ENCODE data around the gene CDKN2A. TPM values are rescaled to one million over a fixed set of nuclear protein-coding genes. Genes with fewer than 3 reads are reported as not detected.

Gene CDKN2A
- total RNA-seq, 1 experiment from 2014 or later = not detected

DNA sequence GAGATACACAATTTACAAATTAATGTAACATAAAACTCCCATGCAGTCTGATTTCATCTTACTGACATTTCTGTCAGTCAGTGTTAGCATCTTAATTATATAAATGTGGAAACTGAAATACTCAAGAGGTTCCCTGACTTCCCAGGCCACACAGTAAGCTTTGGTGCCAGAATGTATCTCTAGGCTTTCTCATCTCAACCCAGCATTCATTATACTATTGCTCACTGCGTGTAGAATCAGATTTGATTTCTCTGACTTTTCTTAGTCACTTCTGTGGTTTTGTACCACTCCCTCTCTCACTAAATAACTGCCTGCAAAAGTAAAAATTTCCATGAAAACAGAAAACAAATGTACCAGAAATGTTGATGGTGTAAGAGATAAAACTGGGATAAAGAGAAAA lies 46.6 kb upstream of the CDKN2A start:
- ChIA-PET POLR2A (no interaction called here), CTCF (no interaction called here)
- Mint-ChIP-seq H3K9me3 (ENCODE audit: unreplicated experiment) (no peaks in the 10 kb centered on the region), H3K36me3 (ENCODE audit: insufficient read depth, unreplicated experiment) (no peaks in the 10 kb centered on the region), H3K27ac (ENCODE audit: low read depth, unreplicated experiment) (no peak overlapping the region), H3K4me1 (ENCODE audit: insufficient read depth, unreplicated experiment) (no peaks in the 10 kb centered on the region), H3K27me3 (ENCODE audit: insufficient read depth, unreplicated experiment) (no peaks in the 10 kb centered on the region), H3K4me3 (ENCODE audit: unreplicated experiment) (no peak overlapping the region)
- TF ChIP-seq, protein P1, sequence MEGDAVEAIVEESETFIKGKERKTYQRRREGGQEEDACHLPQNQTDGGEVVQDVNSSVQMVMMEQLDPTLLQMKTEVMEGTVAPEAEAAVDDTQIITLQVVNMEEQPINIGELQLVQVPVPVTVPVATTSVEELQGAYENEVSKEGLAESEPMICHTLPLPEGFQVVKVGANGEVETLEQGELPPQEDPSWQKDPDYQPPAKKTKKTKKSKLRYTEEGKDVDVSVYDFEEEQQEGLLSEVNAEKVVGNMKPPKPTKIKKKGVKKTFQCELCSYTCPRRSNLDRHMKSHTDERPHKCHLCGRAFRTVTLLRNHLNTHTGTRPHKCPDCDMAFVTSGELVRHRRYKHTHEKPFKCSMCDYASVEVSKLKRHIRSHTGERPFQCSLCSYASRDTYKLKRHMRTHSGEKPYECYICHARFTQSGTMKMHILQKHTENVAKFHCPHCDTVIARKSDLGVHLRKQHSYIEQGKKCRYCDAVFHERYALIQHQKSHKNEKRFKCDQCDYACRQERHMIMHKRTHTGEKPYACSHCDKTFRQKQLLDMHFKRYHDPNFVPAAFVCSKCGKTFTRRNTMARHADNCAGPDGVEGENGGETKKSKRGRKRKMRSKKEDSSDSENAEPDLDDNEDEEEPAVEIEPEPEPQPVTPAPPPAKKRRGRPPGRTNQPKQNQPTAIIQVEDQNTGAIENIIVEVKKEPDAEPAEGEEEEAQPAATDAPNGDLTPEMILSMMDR (IDR thresholded peaks at IDR 0.05; ENCODE audit: unreplicated experiment) = no peak
- intact Hi-C loops (cut with micrococcal nuclease) = no loop called here
- no TSS peak for BruUV-seq (replicated peaks)
- no peak for DNase-seq (ENCODE audit: unreplicated experiment)

DNA sequence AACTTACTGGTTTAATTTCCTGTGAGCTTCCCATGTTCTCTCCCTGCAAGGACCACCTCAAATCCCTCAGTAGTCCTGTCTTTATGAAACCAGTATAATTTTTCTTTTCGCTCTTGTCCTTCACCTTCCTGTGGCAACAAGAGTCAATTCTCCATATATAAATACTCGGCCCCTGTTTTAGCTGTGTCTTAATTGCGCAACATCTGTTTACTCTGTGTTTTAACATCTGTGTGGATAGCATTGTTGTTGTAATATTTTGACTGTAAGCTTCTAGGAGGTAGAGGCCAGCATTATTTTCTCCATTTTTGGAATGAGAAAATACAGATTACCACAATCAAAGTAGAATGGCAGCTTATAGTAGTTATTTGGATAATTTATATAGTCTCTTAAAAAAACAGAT lies 45.1 kb upstream of the CDKN2A start:
- Mint-ChIP-seq H3K4me3 (ENCODE audit: unreplicated experiment) (no peak overlapping the region), H3K9me3 (ENCODE audit: unreplicated experiment) (no peaks in the 10 kb centered on the region), H3K4me1 (ENCODE audit: insufficient read depth, unreplicated experiment) (no peaks in the 10 kb centered on the region), H3K27me3 (ENCODE audit: insufficient read depth, unreplicated experiment) (no peaks in the 10 kb centered on the region), H3K36me3 (ENCODE audit: insufficient read depth, unreplicated experiment) (no peaks in the 10 kb centered on the region), H3K27ac (ENCODE audit: low read depth, unreplicated experiment) (no peak overlapping the region)
- TF ChIP-seq, protein P1 (IDR thresholded peaks at IDR 0.05; ENCODE audit: unreplicated experiment) = no peak
- BruUV-seq (replicated peaks) = no TSS peak
- intact Hi-C loops (cut with micrococcal nuclease) = no loop called here
- ChIA-PET CTCF (no interaction called here), POLR2A (no interaction called here)
- DNase-seq (ENCODE audit: unreplicated experiment) = no peak

DNA sequence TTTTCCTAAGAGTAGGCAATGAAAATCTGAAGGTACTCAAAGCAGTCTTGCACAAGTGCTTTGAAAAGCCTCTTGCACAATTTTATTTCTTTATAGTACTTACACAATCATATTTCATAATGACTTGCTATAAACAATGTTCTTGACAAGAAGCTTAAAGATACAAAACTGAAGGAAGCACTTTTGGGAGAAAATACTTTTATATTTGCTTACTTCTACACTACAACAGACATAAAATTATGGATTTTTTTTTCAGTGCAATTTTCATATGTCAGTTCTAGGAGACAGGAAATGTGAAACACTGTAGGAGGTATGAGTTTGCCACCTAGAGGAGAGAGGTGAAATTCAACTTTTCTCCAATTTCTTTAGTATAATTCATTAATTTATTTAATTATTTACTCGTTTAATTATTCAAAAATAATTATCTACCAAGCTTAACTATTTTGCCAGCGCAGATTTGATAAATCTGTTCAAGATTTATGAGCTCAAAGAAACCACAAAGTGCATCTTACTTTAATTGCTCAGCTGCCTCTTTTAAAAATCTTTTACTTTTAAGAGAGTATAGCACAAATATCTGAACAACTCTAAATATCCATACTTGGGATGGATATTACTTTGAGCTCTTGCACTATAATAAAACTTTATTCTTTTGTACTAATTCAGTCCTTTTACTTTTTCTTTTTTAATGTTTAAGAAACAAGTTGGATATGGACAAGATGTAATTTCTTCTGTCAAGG lies 43.9 kb upstream of the CDKN2A start:
- POLR2A ChIA-PET = no interaction called here
- Mint-ChIP-seq H3K9me3 (ENCODE audit: unreplicated experiment) (no peaks in the 10 kb centered on the region), H3K4me1 (ENCODE audit: insufficient read depth, unreplicated experiment) (no peaks in the 10 kb centered on the region), H3K4me3 (ENCODE audit: unreplicated experiment) (no peak overlapping the region), H3K36me3 (ENCODE audit: insufficient read depth, unreplicated experiment) (no peaks in the 10 kb centered on the region), H3K27me3 (ENCODE audit: insufficient read depth, unreplicated experiment) (no peaks in the 10 kb centered on the region), H3K27ac (ENCODE audit: low read depth, unreplicated experiment) (no peak overlapping the region)
- DNase-seq (ENCODE audit: unreplicated experiment) = no peak
- BruUV-seq (replicated peaks) = no TSS peak
- CTCF ChIA-PET = no interaction called here
- TF ChIP-seq, protein P1 (IDR thresholded peaks at IDR 0.05; ENCODE audit: unreplicated experiment) = no peak
- intact Hi-C loops (cut with micrococcal nuclease) = no loop called here

DNA sequence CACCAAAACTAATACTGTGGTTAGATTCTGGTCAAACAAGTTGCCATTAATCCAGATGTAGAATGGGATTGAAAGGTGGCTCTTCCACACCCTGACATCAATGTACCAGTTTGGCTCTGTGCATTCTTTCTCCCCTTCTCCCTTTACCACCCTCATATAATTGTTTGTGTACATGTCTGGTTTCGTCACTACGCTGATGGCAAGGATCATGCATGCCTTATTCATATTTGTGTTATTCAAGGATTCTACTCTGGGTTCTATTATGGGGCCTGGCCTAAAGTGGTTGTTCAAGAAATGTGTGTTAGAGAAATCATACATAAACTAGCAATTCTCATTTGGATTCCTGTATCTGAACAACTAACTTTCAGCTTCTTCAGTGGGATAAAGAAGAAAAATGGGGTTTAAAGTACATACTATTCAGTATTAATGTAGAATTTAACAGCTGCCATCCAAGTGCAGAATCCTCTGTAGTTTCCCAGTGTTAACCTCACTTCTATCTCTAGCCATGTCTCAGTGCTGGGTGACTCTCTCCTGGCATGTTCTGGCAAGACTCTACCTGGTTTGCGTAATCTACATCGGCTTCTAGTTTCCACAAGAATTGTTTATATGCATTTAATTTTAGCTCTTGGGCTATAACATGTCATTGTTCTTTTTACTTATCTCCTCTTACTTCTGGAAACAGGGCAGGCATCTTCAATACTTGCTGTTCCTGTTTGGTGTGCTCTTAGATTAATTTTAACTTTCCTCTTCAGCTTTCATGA lies 42.9 kb upstream of the CDKN2A start:
- intact Hi-C loops (cut with micrococcal nuclease) = no loop called here
- ChIA-PET CTCF (no interaction called here), POLR2A (no interaction called here)
- Mint-ChIP-seq H3K27ac (ENCODE audit: low read depth, unreplicated experiment) (no peak overlapping the region), H3K4me3 (ENCODE audit: unreplicated experiment) (no peak overlapping the region), H3K27me3 (ENCODE audit: insufficient read depth, unreplicated experiment) (no peaks in the 10 kb centered on the region), H3K36me3 (ENCODE audit: insufficient read depth, unreplicated experiment) (no peaks in the 10 kb centered on the region), H3K4me1 (ENCODE audit: insufficient read depth, unreplicated experiment) (no peaks in the 10 kb centered on the region), H3K9me3 (ENCODE audit: unreplicated experiment) (no peaks in the 10 kb centered on the region)
- no peak for DNase-seq (ENCODE audit: unreplicated experiment)
- no TSS peak for BruUV-seq (replicated peaks)
- TF ChIP-seq, protein P1 (IDR thresholded peaks at IDR 0.05; ENCODE audit: unreplicated experiment) = no peak

Data from MCF 10A (cell line).